HuH-7.5 (cell line): ENCODE data around the gene SORT1.

Experiments
- DNase-seq: peaks from one replicate; pipeline ENCODE4 v3.0.0; 2011; ENCODE audit warnings: low spot score

SORT1 gene

DNA sequence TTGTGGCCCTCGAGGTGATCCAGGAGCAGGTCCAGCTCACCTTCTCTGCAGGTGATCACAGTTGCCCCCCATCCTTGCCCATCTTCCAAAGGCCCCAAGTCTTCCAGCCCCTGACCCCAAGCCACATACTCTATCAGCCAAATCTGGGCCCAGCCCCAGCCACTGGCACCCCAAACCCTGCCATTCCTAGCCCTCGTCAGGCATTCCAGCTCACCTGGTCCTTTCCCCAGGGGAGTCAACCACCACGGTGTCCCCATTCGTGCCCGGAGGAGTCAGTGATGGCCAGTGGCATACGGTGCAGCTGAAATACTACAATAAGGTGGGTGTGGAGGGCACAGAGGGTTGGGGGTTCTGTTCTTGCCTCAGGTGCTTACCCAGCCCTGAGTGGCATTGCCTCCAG is 136.1 kb downstream of the SORT1 start:
- DNase-seq, result no peak

DNA sequence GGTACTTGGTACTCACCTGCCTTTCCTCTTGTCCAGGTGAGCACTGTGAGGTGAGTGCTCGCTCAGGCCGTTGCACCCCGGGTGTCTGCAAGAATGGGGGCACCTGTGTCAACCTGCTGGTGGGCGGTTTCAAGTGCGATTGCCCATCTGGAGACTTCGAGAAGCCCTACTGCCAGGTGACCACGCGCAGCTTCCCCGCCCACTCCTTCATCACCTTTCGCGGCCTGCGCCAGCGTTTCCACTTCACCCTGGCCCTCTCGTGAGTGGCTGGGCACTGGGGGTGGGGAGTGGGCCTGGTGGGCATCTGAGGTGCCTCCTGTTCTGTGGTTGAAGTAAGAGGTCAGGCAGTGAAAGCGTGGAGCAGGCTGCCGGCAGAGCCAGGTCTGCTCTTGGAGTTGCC is 136.7 kb downstream of the SORT1 start:
- no peak for DNase-seq

DNA sequence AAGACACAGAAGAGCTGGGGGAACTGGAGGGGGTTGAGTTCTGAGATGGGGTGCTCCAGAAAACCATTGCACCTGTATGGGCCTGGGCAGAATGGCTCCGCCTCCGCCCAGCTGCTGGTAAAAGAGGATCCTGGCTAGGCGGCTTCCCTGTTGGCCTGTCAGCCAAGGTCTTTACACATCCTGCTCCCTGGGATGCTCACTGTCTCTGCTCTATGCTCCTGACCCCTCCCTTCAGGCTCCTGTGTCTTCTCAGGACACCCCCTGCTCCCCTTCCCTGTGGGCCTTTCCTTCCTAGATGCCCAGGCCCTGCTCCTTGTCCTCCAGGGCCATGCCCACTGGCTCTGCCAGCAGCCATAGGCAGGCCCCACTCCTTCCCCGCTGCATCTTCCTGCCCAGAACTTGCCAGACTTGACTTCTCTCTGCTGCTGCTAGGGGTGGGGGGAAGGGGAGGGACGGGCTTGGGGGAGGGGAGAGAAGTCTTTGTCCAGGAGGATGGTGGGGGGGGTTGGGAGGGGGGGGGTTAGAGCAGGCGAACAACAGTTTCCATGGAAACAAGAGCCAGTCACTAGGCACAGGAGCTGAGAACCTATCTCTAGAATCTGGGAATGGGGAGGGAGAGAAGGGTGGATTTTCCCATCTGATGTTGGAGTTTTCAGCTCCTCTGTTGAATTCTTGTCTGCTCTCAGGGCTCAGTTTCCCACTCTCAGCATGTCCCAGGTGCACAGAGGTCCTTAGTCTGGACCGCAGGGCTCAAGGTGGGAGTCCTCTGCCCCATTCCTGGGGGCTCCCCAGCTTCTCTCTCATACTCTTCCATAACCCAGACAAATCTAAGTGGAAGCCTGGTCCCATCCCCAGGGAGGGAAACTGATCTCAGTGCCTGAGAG is 137.8 kb downstream of the SORT1 start:
- no peak for DNase-seq
